AG09309 (cell line): ENCODE measurements around the gene ZNF546.
"Not testable (repeated sequence)": the region's sequence is repeated elsewhere in the genome, so short reads cannot be mapped to it uniquely, and the experiment has no call there.

Experiments used
- DNase-seq: peaks from one replicate; pipeline ENCODE4 v3.0.0-alpha.2; 2010; ENCODE audit warnings: low read depth
- H3K4me3 ChIP-seq: 2 replicates; pipeline ENCODE4 v1.5.1; 2011; ENCODE audit warnings: mild to moderate bottlenecking, low read depth, low read length, moderate library complexity; ENCODE audit not compliant: control insufficient read depth
- TF ChIP-seq, protein P1 (sequence below): IDR thresholded peaks from 2 replicates; pipeline ENCODE4 v1.5.1; 2011; ENCODE audit warnings: mild to moderate bottlenecking, low read depth, low read length, inconsistent platforms; ENCODE audit not compliant: insufficient read depth, control insufficient read depth; ENCODE audit errors: missing control alignments

The ZNF546 gene

GRCh38 chr19:39996811-39997637 is at the start of gene ZNF546:
Gene ZNF546 (plus strand): TSS chr19:39997060. CDS start chr19:39998327, 1,267 bp downstream.
- no peak for DNase-seq
- H3K4me3 ChIP-seq = peak within 1 kb of the TSS; percentile 79
- TF ChIP-seq, protein P1, sequence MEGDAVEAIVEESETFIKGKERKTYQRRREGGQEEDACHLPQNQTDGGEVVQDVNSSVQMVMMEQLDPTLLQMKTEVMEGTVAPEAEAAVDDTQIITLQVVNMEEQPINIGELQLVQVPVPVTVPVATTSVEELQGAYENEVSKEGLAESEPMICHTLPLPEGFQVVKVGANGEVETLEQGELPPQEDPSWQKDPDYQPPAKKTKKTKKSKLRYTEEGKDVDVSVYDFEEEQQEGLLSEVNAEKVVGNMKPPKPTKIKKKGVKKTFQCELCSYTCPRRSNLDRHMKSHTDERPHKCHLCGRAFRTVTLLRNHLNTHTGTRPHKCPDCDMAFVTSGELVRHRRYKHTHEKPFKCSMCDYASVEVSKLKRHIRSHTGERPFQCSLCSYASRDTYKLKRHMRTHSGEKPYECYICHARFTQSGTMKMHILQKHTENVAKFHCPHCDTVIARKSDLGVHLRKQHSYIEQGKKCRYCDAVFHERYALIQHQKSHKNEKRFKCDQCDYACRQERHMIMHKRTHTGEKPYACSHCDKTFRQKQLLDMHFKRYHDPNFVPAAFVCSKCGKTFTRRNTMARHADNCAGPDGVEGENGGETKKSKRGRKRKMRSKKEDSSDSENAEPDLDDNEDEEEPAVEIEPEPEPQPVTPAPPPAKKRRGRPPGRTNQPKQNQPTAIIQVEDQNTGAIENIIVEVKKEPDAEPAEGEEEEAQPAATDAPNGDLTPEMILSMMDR = no peak

DNA sequence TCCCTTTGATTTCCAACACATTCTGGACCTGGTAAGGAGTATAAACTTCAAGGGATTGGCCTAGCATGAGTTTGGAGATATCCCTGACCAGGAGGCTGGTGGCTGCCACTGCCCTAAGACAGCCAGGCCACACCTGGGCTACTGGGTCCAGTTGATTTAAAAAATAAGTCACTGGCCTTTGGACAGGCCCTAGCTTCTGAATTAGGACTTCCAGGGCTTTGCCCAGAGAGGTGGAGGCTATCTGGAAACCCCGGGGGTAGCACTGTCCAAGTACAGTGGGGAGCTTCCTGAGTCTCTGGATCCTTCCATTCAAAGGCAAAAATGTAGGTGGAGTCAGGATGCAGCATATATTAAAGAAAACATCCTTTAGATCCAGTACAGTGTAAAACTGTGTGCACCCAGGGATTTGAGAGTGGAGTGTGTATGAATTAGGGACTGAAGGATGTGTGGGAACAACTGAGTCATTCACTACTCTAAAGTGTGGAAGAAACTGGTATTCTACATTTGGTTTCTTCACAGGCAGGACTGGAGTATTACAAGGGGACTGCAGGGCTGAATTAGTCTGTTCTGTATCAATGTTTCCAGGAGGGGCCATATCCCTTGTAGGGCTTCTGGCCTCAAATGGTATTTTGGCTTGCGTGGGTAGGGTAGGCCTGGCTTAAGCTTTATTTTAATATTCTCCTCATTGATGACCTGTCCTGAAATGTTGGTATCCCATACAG is 47.7 kb upstream of the ZNF546 start:
- no peak overlapping the region for H3K4me3 ChIP-seq

DNA sequence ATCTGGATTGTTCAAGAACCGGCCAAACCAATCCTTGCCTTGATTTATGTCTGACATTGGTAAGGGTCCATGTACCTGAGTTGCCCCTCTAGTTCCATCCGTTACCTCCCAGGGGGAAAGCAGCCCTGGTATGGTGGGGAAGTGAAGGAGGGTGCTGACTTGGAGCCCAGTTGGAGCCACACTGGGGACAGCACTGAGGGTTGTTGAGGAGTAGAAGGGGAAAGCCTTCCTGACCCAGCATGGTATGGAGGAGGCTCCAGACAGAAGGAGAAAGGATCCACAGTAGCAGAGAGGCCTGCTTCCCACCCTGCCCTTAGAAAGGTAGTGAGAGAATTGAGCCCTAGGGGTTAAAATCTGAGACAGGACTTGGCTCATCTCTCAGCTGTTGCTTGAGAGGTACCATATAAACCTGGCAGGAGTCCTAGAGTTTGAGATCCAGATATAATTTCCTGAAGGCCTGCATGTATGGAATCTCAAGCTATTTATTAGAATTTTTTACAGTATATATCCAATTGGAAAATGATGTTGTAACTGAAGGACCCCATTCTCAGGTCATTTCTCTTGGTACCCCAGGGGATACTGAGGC is 45.7 kb upstream of the ZNF546 start:
- no peak overlapping the region for H3K4me3 ChIP-seq
- DNase-seq = no peak
- TF ChIP-seq, protein P1 = no peak

More for the DNA sequence above, 47.7 kb upstream of the ZNF546 start:
- TF ChIP-seq, protein P1 = no peak
- DNase-seq = no peak

- DNase-seq = peak; percentile 5
- no peak overlapping the region for H3K4me3 ChIP-seq
- TF ChIP-seq, protein P1 = no peak
These were observed 45.2 kb upstream of the ZNF546 start for GRCh38 chr19:39951686-39952085.

GRCh38 chr19:39953915-39954314 is 42.9 kb upstream of the ZNF546 start:
- no peak for DNase-seq
- TF ChIP-seq, protein P1 = no peak
- no peak overlapping the region for H3K4me3 ChIP-seq

DNA sequence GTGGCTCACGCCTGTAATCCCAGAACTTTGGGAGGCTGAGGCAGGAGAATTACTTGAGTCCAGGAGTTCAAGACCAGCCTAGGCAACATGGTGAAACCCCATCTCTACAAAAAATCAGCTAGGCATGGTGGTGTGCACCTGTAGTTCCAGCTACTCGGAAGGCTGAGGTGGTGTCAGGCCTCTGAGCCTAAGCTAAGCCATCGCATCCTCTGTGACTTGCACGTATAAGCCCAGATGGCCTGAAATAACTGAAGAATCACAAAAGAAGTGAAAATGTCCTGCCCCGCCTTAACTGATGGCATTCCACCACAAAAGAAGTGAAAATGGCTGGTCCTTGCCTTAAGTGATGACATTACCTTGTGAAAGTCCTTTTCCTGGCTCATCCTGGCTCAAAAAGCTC is 39.0 kb upstream of the ZNF546 start:
- not testable (repeated sequence) for DNase-seq, H3K4me3 ChIP-seq

DNA sequence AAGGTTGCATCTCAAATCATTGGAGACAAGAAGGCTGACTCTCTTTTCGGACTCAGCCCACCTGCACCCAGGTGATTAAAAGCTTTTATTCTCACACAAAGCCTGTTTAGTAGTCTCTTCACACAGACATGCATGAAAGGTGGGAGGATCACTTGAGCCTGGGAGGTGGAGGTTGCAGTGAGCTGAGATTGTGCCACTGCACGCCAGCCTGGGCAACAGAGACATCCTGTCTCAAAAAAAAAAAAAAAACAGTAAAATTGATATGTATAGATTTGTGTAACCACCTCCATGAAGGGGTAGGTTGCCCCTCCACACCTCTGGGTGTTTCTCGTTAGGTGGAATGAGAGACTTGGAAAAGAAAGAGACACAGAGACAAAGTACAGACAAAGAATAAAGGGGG is 37.9 kb upstream of the ZNF546 start:
- DNase-seq, H3K4me3 ChIP-seq: not testable (repeated sequence)

DNA sequence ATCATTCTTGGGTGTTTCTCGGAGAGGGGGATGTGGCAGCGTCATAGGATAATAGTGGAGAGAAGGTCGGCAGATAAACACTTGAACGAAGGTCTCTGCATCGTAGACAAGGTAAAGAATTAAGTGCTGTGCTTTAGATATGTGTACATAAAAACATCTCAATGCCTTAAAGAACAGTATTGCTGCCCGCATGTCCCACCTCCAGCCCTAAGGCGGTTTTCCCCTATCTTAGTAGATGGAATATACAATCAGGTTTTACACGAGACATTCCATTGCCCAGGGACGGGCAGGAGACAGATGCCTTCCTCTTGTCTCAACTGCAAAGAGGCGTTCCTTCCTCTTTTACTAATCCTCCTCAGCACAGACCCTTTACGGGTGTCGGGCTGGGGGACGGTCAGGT is 37.5 kb upstream of the ZNF546 start:
- not testable (repeated sequence) for H3K4me3 ChIP-seq

More for the DNA sequence above, 37.5 kb upstream of the ZNF546 start:
- DNase-seq = not testable (repeated sequence)
